Measurements from ENCODE around the gene CT55. TPM values are rescaled to one million over a fixed set of nuclear protein-coding genes. Genes with fewer than 3 reads are reported as not detected.

The CT55 gene
- total RNA-seq, 1 donor from 2014 or later: not detected

- Histone ChIP-seq H3K27me3 (no peaks in the 10 kb centered on the region), H3K27ac (no peak overlapping the region), H3K4me1 (no peaks in the 10 kb centered on the region), H3K9me3 (no peaks in the 10 kb centered on the region), H3K4me3 (no peak overlapping the region), H3K36me3 (no peaks in the 10 kb centered on the region)
- DNase-seq (ENCODE audit: low spot score in 2 of 2): no peak
- TF ChIP-seq CTCF (IDR thresholded peaks at IDR 0.05): no peak
- intact Hi-C loops (cut with DNase I): no loop called here
Observed at GRCh38 chrX:135109554-135109953, 61.6 kb downstream of the CT55 start.

Other genes starting within 250 kb of the CT55 start
- gene SMIM10, start 180.4 kb downstream of the CT55 start, total RNA-seq: 11.7 TPM
- gene RTL8B, start 148.9 kb downstream of the CT55 start, total RNA-seq: 25.5 TPM
- 96.7 TPM for gene RTL8C, start 139.0 kb downstream of the CT55 start, total RNA-seq
- 31.5 TPM for gene RTL8A, start 119.3 kb downstream of the CT55 start, total RNA-seq
- 3.9 TPM for gene SMIM10L2B, start 72.7 kb downstream of the CT55 start, total RNA-seq
- gene ETDB, start 50.9 kb downstream of the CT55 start, total RNA-seq: not detected
- not detected for gene ETDA, start 80.7 kb upstream of the CT55 start, total RNA-seq
- not detected for gene ETDC, start 138.1 kb upstream of the CT55 start, total RNA-seq
- 4.0 TPM for gene ZNF75D, start 172.7 kb upstream of the CT55 start, total RNA-seq
- gene ZNF449, start 173.4 kb upstream of the CT55 start, total RNA-seq: 4.0 TPM